HepG2 (cell line): Measurements from ENCODE around the gene TAMALIN. TPM values are rescaled to one million over a fixed set of nuclear protein-coding genes. Genes with fewer than 3 reads are reported as not detected.

ENCODE experiments used
- BHLHE40 ChIP-seq: IDR thresholded peaks from 2 replicates; pipeline ENCODE4 v1.6.1; 2011; ENCODE audit warnings: low read length, improper control_type of control experiment
- FOXA3 ChIP-seq: IDR thresholded peaks from 2 replicates; pipeline ENCODE4 v1.6.1; 2016; ENCODE audit warnings: missing genetic modification reagents, missing compliant biosample characterization
- HNRNPL ChIP-seq: fragments of 200-400 bp; formaldehyde crosslinking; IDR thresholded peaks from 2 replicates; pipeline ENCODE4 v1.6.1; 2017; ENCODE audit warnings: mild to moderate bottlenecking, low read depth, low read length
- HOXA5 ChIP-seq: sonication (generic); formaldehyde crosslinking; IDR thresholded peaks from 2 replicates; pipeline ENCODE4 v1.4.0; 2020; ENCODE audit warnings: missing genetic modification reagents
- MED1 ChIP-seq: sonication (generic); formaldehyde crosslinking; IDR thresholded peaks from 2 replicates; pipeline ENCODE4 v1.4.0; 2020; ENCODE audit warnings: missing genetic modification reagents
- NCOA2 ChIP-seq: sonication (generic); formaldehyde crosslinking; IDR thresholded peaks from 2 replicates; pipeline ENCODE4 v1.8.0; 2022; ENCODE audit warnings: inconsistent platforms
- SATB2 ChIP-seq: sonication (generic); formaldehyde crosslinking; IDR thresholded peaks from 2 replicates; pipeline ENCODE4 v1.5.0; 2020; ENCODE audit warnings: missing genetic modification reagents
- YEATS2 ChIP-seq: sonication (generic); formaldehyde crosslinking; IDR thresholded peaks from 2 replicates; pipeline ENCODE4 v1.4.0; 2020; ENCODE audit warnings: missing genetic modification reagents, borderline replicate concordance
- YY1 ChIP-seq: IDR thresholded peaks from 2 replicates; pipeline ENCODE4 v1.6.1; 2011; ENCODE audit warnings: low read length, low read depth, moderate library complexity, mild to moderate bottlenecking; ENCODE audit not compliant: insufficient read depth, insufficient replicate concordance
- ZBTB1 ChIP-seq: sonication (generic); formaldehyde crosslinking; IDR thresholded peaks from 2 replicates; pipeline ENCODE4 v1.4.0; 2020; ENCODE audit warnings: missing genetic modification reagents, borderline replicate concordance
- ZFY ChIP-seq: sonication (generic); formaldehyde crosslinking; IDR thresholded peaks from 2 replicates; pipeline ENCODE4 v1.4.0; 2020; ENCODE audit warnings: missing genetic modification reagents
- ZNF703 ChIP-seq: sonication (generic); formaldehyde crosslinking; IDR thresholded peaks from 2 replicates; pipeline ENCODE4 v1.5.1; 2020; ENCODE audit warnings: missing genetic modification reagents, mild to moderate bottlenecking, moderate library complexity, borderline replicate concordance
- polyA plus RNA-seq, 8 experiments: library from polyadenylated mRNA; depleted of rRNA in 3 of 8; stranded (reverse) in 7 of 8; unstranded in 1 of 8; fragments of >200 nt; fragmentation: Illumina TruSeq in 4 of 8; extraction: Trizol in 4 of 8; gene quantifications; 2 replicates each; pipeline versions ENCODE4 v1.2.1 to v1.2.3, GENCODE V29; 2011 to 2016; ENCODE audit warnings: low read depth in 4 of 8, missing spikeins in 1 of 8, mixed read lengths in 1 of 8; ENCODE audit not compliant: insufficient read depth in 1 of 8
- total RNA-seq, 5 experiments: library from RNA; depleted of rRNA; stranded (reverse); fragments of >200 nt; fragmentation: Illumina TruSeq; extraction: Trizol; gene quantifications; 2 replicates each; pipeline ENCODE4 v1.2.3, GENCODE V29; 2016; ENCODE audit warnings: low read depth in 1 of 5
- TF ChIP-seq, protein P1 (sequence below): sonication (generic); formaldehyde crosslinking; IDR thresholded peaks from 2 replicates; pipeline ENCODE4 v1.4.0; 2020; ENCODE audit warnings: missing genetic modification reagents; ENCODE audit errors: not compliant biosample characterization
- TF ChIP-seq, protein P2 (sequence below): sonication (generic); formaldehyde crosslinking; IDR thresholded peaks from 2 replicates; pipeline ENCODE4 v1.4.0; 2020; ENCODE audit warnings: missing genetic modification reagents
- TF ChIP-seq, protein P3 (sequence below), 2 experiments: sonication (generic) in 1 of 2; formaldehyde crosslinking in 1 of 2; IDR thresholded peaks; 2 replicates each; pipeline versions ENCODE4 v1.4.0 to v1.6.1; 2016 to 2020; ENCODE audit warnings: borderline replicate concordance in 1 of 2, low read depth in 1 of 2, mild to moderate bottlenecking in 1 of 2, missing genetic modification reagents in 1 of 2

TAMALIN gene
- total and polyA plus RNA-seq, 2 of the 13 experiments (the other 11 are each of a cell fraction or from before 2014, with no cell fraction given), result 2.9 to 10.9 TPM

DNA sequence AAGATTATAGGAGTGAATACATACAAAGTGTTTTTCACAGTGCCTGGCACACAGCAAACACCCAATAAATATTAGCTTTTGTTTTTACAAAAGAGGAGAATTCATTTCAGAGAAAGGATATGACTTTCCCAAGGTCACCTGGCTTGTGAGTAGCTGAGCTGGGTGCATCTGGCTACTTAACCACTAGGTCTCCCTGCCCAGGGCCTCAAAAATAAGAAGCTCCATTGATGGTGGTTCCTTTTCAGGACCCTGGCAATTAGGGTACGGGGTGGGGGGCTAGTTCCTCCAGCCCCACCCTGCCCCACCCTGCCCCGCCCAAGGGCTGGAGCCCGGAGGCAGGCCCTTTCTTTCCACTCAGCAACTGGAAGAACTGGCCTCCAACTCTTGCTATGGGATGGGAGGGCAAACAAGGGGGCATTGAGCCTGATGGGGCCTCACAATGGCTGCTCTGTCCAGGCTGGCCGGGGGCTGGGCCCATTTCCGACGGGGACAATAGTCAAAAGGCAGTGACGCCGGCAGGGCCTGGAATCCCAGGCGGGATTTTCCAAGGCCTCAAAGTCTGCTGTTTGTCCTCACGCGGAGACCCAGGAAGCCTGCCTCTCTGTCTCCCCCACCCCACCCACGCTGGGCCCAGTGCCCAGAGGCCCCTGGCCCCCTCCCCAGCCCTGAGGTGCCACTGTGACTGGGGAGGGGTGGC, 54.9 kb downstream of the TAMALIN start (continued):
- TF ChIP-seq YY1 (peak; percentile 77), FOXA3 (CRISPR knock-in tag) (peak; percentile 19; the same call in 1 of the 2 replicates), HOXA5 (CRISPR knock-in tag) (peak; percentile 41; the same call in 1 of the 2 replicates), MED1 (CRISPR knock-in tag) (peak; percentile 25), SATB2 (no peak), BHLHE40 (0 out of 2 replicates have a peak, but pooled peaks have one; percentile 7), ZBTB1 (no peak), NCOA2 (CRISPR knock-in tag) (peak; percentile 47), ZNF703 (CRISPR knock-in tag) (no peak), HNRNPL (peak; percentile 68; the same call in 1 of the 2 replicates), ZFY (peak; percentile 77), YEATS2 (peak; percentile 27; the same call in 1 of the 2 replicates)
- TF ChIP-seq, protein P1, sequence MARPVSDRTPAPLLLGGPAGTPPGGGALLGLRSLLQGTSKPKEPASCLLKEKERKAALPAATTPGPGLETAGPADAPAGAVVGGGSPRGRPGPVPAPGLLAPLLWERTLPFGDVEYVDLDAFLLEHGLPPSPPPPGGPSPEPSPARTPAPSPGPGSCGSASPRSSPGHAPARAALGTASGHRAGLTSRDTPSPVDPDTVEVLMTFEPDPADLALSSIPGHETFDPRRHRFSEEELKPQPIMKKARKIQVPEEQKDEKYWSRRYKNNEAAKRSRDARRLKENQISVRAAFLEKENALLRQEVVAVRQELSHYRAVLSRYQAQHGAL, result no peak
- TF ChIP-seq, protein P2, sequence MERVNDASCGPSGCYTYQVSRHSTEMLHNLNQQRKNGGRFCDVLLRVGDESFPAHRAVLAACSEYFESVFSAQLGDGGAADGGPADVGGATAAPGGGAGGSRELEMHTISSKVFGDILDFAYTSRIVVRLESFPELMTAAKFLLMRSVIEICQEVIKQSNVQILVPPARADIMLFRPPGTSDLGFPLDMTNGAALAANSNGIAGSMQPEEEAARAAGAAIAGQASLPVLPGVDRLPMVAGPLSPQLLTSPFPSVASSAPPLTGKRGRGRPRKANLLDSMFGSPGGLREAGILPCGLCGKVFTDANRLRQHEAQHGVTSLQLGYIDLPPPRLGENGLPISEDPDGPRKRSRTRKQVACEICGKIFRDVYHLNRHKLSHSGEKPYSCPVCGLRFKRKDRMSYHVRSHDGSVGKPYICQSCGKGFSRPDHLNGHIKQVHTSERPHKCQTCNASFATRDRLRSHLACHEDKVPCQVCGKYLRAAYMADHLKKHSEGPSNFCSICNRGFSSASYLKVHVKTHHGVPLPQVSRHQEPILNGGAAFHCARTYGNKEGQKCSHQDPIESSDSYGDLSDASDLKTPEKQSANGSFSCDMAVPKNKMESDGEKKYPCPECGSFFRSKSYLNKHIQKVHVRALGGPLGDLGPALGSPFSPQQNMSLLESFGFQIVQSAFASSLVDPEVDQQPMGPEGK (CRISPR knock-in tag), result peak; percentile 93
- TF ChIP-seq, protein P3, sequence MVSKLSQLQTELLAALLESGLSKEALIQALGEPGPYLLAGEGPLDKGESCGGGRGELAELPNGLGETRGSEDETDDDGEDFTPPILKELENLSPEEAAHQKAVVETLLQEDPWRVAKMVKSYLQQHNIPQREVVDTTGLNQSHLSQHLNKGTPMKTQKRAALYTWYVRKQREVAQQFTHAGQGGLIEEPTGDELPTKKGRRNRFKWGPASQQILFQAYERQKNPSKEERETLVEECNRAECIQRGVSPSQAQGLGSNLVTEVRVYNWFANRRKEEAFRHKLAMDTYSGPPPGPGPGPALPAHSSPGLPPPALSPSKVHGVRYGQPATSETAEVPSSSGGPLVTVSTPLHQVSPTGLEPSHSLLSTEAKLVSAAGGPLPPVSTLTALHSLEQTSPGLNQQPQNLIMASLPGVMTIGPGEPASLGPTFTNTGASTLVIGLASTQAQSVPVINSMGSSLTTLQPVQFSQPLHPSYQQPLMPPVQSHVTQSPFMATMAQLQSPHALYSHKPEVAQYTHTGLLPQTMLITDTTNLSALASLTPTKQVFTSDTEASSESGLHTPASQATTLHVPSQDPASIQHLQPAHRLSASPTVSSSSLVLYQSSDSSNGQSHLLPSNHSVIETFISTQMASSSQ (IDR thresholded peaks at IDR 0.05; ENCODE audit: low read depth), result 0 out of 2 replicates have a peak, but pooled peaks have one; percentile 24
- TF ChIP-seq, protein P3 (CRISPR knock-in tag; IDR thresholded peaks at IDR 0.05; ENCODE audit: borderline replicate concordance), result no peak
